ENCODE measurements around the gene ASIC2. TPM values are rescaled to one million over a fixed set of nuclear protein-coding genes. Genes with fewer than 3 reads are reported as not detected.

ASIC2 gene
- total and polyA plus RNA-seq, 2 donors (not counting 3 experiments of a cell fraction or from before 2014, with no cell fraction given) = not detected

- Histone ChIP-seq H3K4me2 (ENCODE audit: insufficient read depth, low read length) (no peak overlapping the region), H3K9me1 (replicated peaks; ENCODE audit: control insufficient read depth, extremely low read depth, insufficient read depth, low read length) (no peaks in the 10 kb centered on the region), H3K4me1 (ENCODE audit: control insufficient read depth, extremely low read depth, insufficient read depth, low read length) (no peaks in the 10 kb centered on the region), H3K9me3 (replicated peaks; ENCODE audit: control insufficient read depth, insufficient read depth, low read length) (no peaks in the 10 kb centered on the region), H3K79me2 (ENCODE audit: control insufficient read depth, insufficient read depth, low read length) (no peaks in the 10 kb centered on the region), H3K4me3 (replicated peaks in 1 of 3; ENCODE audit: insufficient read depth in 1 of 3, low read depth in 1 of 3, low read length in 3 of 3) (no peak overlapping the region), H3K36me3 (ENCODE audit: control insufficient read depth in 2 of 2, extremely low read depth in 1 of 2, insufficient read depth in 2 of 2, low read length in 2 of 2) (no peaks in the 10 kb centered on the region), H3K27me3 (ENCODE audit: control insufficient read depth in 2 of 2, insufficient read depth in 2 of 2, low read length in 2 of 2) (no peaks in the 10 kb centered on the region), H4K20me1 (replicated peaks; ENCODE audit: control insufficient read depth, extremely low read depth, insufficient read depth, low read length) (no peaks in the 10 kb centered on the region), H2AFZ (ENCODE audit: low read depth, low read length) (no peak overlapping the region), H3K27ac (ENCODE audit: insufficient read depth, low read depth, low read length) (no peak overlapping the region), H3K9ac (replicated peaks; ENCODE audit: extremely low read depth, insufficient read depth, low read length) (no peak overlapping the region)
- TF ChIP-seq GATA2 (IDR thresholded peaks at IDR 0.05; ENCODE audit: insufficient read depth, insufficient read length, low read depth, low read length) (no peak), POLR2A (IDR thresholded peaks at IDR 0.05; ENCODE audit: low read depth, low read length) (no peak), FOS (IDR thresholded peaks at IDR 0.05; ENCODE audit: borderline replicate concordance, insufficient read depth, low read length) (no peak), MAX (IDR thresholded peaks at IDR 0.05; ENCODE audit: insufficient read depth, insufficient read length) (no peak), EZH2 (IDR thresholded peaks at IDR 0.05; ENCODE audit: borderline replicate concordance, low read depth, low read length, severe bottlenecking) (no peak), JUN (IDR thresholded peaks at IDR 0.05; ENCODE audit: borderline replicate concordance, insufficient read depth, insufficient read length, low read depth) (no peak), POLR2AphosphoS5 (IDR thresholded peaks at IDR 0.05; ENCODE audit: insufficient read depth, low read depth, low read length) (no peak), MYC (IDR thresholded peaks at IDR 0.05; ENCODE audit: low read depth, low read length) (no peak)
- DNase-seq (ENCODE audit: low read depth, low spot score) (no peak), FAIRE-seq (no peak)
- intact Hi-C loops (cut with micrococcal nuclease) (no loop called here), dilution Hi-C loops (cut with MboI; ENCODE audit: extremely low pct_ligation_motif_present, low sequenced_read_pairs) (no loop called here)
- ChIA-PET CTCF (interaction anchor here (0.5 to 1.6 kb wide), 3 partner anchors 9 to 16 kb away, joined by 3 to 4 read pairs (median 3); no protein-coding TSS in a partner anchor), POLR2A (no interaction called here)
- BruUV-seq (replicated peaks) = no TSS peak
These were observed 240.2 kb downstream of the ASIC2 start for GRCh38 chr17:33052856-33053255.

GRCh38 chr17:33050611-33051140 is 242.4 kb downstream of the ASIC2 start:
- no TSS peak for BruUV-seq (replicated peaks)
- Histone ChIP-seq H3K79me2 (ENCODE audit: control insufficient read depth, insufficient read depth, low read length) (no peaks in the 10 kb centered on the region), H3K27ac (ENCODE audit: insufficient read depth, low read depth, low read length) (no peak overlapping the region), H3K9me3 (replicated peaks; ENCODE audit: control insufficient read depth, insufficient read depth, low read length) (no peaks in the 10 kb centered on the region), H3K4me1 (ENCODE audit: control insufficient read depth, extremely low read depth, insufficient read depth, low read length) (no peaks in the 10 kb centered on the region), H3K36me3 (ENCODE audit: control insufficient read depth in 2 of 2, extremely low read depth in 1 of 2, insufficient read depth in 2 of 2, low read length in 2 of 2) (no peaks in the 10 kb centered on the region), H3K4me3 (replicated peaks in 1 of 3; ENCODE audit: insufficient read depth in 1 of 3, low read depth in 1 of 3, low read length in 3 of 3) (no peak overlapping the region), H4K20me1 (replicated peaks; ENCODE audit: control insufficient read depth, extremely low read depth, insufficient read depth, low read length) (no peaks in the 10 kb centered on the region), H3K4me2 (ENCODE audit: insufficient read depth, low read length) (no peak overlapping the region), H3K27me3 (ENCODE audit: control insufficient read depth in 2 of 2, insufficient read depth in 2 of 2, low read length in 2 of 2) (no peaks in the 10 kb centered on the region), H3K9ac (replicated peaks; ENCODE audit: extremely low read depth, insufficient read depth, low read length) (no peak overlapping the region), H3K9me1 (replicated peaks; ENCODE audit: control insufficient read depth, extremely low read depth, insufficient read depth, low read length) (no peaks in the 10 kb centered on the region), H2AFZ (ENCODE audit: low read depth, low read length) (no peak overlapping the region)
- intact Hi-C loops (cut with micrococcal nuclease) = no loop called here
- no peak for FAIRE-seq
- ChIA-PET CTCF (interaction anchor here (0.7 kb wide), 1 partner anchor 241 kb away, joined by 3 read pairs; no protein-coding TSS in a partner anchor), POLR2A (no interaction called here)
- no peak for DNase-seq (ENCODE audit: low read depth, low spot score)
- dilution Hi-C loops (cut with MboI; ENCODE audit: extremely low pct_ligation_motif_present, low sequenced_read_pairs) = no loop called here
- TF ChIP-seq GATA2 (IDR thresholded peaks at IDR 0.05; ENCODE audit: insufficient read depth, insufficient read length, low read depth, low read length) (no peak), POLR2AphosphoS5 (IDR thresholded peaks at IDR 0.05; ENCODE audit: insufficient read depth, low read depth, low read length) (no peak), POLR2A (IDR thresholded peaks at IDR 0.05; ENCODE audit: low read depth, low read length) (no peak), EZH2 (IDR thresholded peaks at IDR 0.05; ENCODE audit: borderline replicate concordance, low read depth, low read length, severe bottlenecking) (no peak), CTCF (IDR thresholded peaks at IDR 0.05; ENCODE audit: extremely low read depth in 1 of 2, insufficient read depth in 1 of 2, low read depth in 1 of 2, low read length in 2 of 2) (no peak)

All from endothelial cell of umbilical vein (primary cell).